PC-9 (cell line): ENCODE measurements around the gene NID2. TPM values are rescaled to one million over a fixed set of nuclear protein-coding genes. Genes with fewer than 3 reads are reported as not detected.

ENCODE experiments used
- BruUV-seq: library from RNA; stranded (reverse); fragments of 400-500 nt; replicated peaks from 2 replicates; lab custom pipeline; 2021; lab: Mats Ljungman, UMichigan
- CTCF ChIA-PET: fragments of 300-600 bp; sonication (Branson Sonifier 250); formaldehyde crosslinking; loops from one replicate; lab custom pipeline; 2022; ENCODE audit warnings: antibody characterized with exemption; lab: Charles Lee
- POLR2A ChIA-PET: fragments of 300-600 bp; sonication (Branson Sonifier 250); formaldehyde crosslinking; loops from one replicate; lab custom pipeline; 2022; ENCODE audit warnings: antibody characterized with exemption; ENCODE audit not compliant: unreplicated experiment; lab: Charles Lee
- DNase-seq, 2 experiments: peaks; one replicate each; pipeline versions ENCODE4 v3.0.0 to v3.0.0-alpha.2; 2015 to 2022; ENCODE audit warnings: mixed read lengths in 1 of 2
- H2AFZ ChIP-seq: fragments of 200-600 bp; sonication (generic); 2 replicates; pipeline ENCODE4 v1.8.1; 2017; ENCODE audit warnings: antibody characterized with exemption
- H3F3A ChIP-seq: fragments of 200-600 bp; sonication (generic); 2 replicates; pipeline ENCODE4 v1.8.1; 2017; ENCODE audit warnings: antibody characterized with exemption, mild to moderate bottlenecking, low read depth; ENCODE audit not compliant: insufficient read depth
- H3K27ac ChIP-seq: fragments of 200-600 bp; sonication (generic); 2 replicates; pipeline ENCODE4 v1.6.1; 2016; ENCODE audit warnings: mixed run types
- H3K27me3 ChIP-seq: fragments of 200-600 bp; sonication (generic); 2 replicates; pipeline ENCODE4 v1.6.1; 2016; ENCODE audit warnings: low read depth, mixed run types; ENCODE audit not compliant: insufficient read depth
- H3K36me3 ChIP-seq: fragments of 200-600 bp; sonication (generic); 2 replicates; pipeline ENCODE4 v1.6.1; 2016; ENCODE audit warnings: low read depth, mixed run types
- H3K4me1 ChIP-seq: fragments of 200-600 bp; sonication (generic); replicated peaks from 2 replicates; pipeline ENCODE4 v1.6.1; 2016; ENCODE audit warnings: mixed run types; ENCODE audit not compliant: insufficient read depth
- H3K4me2 ChIP-seq: fragments of 200-600 bp; sonication (generic); 2 replicates; pipeline ENCODE4 v1.6.1; 2017; ENCODE audit warnings: mixed run types
- H3K4me3 ChIP-seq: fragments of 200-600 bp; sonication (generic); 2 replicates; pipeline ENCODE4 v1.6.1; 2016; ENCODE audit warnings: mixed run types
- H3K79me2 ChIP-seq: fragments of 200-600 bp; sonication (generic); 2 replicates; pipeline ENCODE4 v1.6.1; 2017; ENCODE audit warnings: low read depth, mixed run types
- H3K9me2 ChIP-seq: fragments of 200-600 bp; sonication (generic); 2 replicates; pipeline ENCODE4 v1.8.1; 2017; ENCODE audit warnings: mild to moderate bottlenecking; ENCODE audit not compliant: insufficient read depth
- H3K9me3 ChIP-seq: fragments of 200-600 bp; sonication (generic); 2 replicates; pipeline ENCODE4 v1.8.1; 2016; ENCODE audit warnings: low read depth; ENCODE audit not compliant: insufficient read depth
- H4K20me1 ChIP-seq: fragments of 200-600 bp; sonication (generic); 2 replicates; pipeline ENCODE4 v1.8.1; 2017; ENCODE audit not compliant: insufficient read depth
- EZH2 ChIP-seq: fragments of 200-600 bp; sonication (generic); IDR thresholded peaks from 2 replicates; pipeline ENCODE4 v1.8.0; 2017; ENCODE audit warnings: antibody characterized with exemption, low read depth
- intact Hi-C: fragments of 100-400 bp; cut with micrococcal nuclease; formaldehyde crosslinking; loops from one replicate; pipeline ENCODE4 v1.10.0; 2022; ENCODE audit not compliant: unreplicated experiment
- total RNA-seq: library from RNA; stranded (reverse); gene quantifications from 2 replicates; pipeline ENCODE4 v1.2.3, GENCODE V29; 2021
- TF ChIP-seq, protein P1 (sequence below): fragments of 200-600 bp; sonication (generic); conservative IDR thresholded peaks from 2 replicates; pipeline ENCODE4 v1.6.1; 2017; ENCODE audit warnings: mixed run types, antibody characterized with exemption, mild to moderate bottlenecking, moderate library complexity

NID2 gene
- total RNA-seq, 1 experiment from 2014 or later: 0.11 TPM

DNA sequence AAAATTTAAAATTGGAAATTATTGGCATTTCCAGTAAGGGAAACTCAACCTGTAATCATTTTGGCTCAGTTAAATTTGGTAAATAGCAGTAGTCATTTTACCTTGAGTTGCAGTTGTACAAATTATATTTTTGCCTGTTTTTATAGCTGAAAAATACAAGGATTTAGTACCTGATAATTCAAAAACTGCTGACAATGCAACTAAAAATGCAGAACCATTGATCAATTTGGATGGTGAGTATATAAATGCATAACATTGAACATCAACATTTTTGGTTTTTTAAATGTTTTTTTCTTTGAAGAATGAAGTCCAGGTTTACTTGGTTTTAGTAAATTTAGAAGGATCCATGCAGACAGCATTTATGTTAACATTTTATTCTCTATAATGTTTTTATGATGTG lies 70.5 kb downstream of the NID2 start:
- no TSS peak for BruUV-seq
- Histone ChIP-seq H4K20me1 (peaks cover 26% of the 10 kb centered on the region), H3K4me2 (no peak overlapping the region), H2AFZ (no peak overlapping the region), H3K9me3 (no peaks in the 10 kb centered on the region), H3K27me3 (no peaks in the 10 kb centered on the region), H3F3A (peaks cover 4% of the 10 kb centered on the region), H3K4me3 (no peak overlapping the region), H3K9me2 (no peaks in the 10 kb centered on the region), H3K36me3 (peaks cover 56% of the 10 kb centered on the region), H3K4me1 (no peaks in the 10 kb centered on the region), H3K79me2 (peaks cover 12% of the 10 kb centered on the region; the same call in 1 of the 2 replicates), H3K27ac (0 out of 2 replicates have a peak overlapping the region, but pooled peaks have one; percentile 16)
- no peak for DNase-seq
- intact Hi-C loops: loop anchor here (5.0 kb wide), 1 partner anchor 474 kb away; no protein-coding TSS in a partner anchor
- ChIA-PET CTCF (no interaction called here), POLR2A (no interaction called here)
- TF ChIP-seq, protein P1, sequence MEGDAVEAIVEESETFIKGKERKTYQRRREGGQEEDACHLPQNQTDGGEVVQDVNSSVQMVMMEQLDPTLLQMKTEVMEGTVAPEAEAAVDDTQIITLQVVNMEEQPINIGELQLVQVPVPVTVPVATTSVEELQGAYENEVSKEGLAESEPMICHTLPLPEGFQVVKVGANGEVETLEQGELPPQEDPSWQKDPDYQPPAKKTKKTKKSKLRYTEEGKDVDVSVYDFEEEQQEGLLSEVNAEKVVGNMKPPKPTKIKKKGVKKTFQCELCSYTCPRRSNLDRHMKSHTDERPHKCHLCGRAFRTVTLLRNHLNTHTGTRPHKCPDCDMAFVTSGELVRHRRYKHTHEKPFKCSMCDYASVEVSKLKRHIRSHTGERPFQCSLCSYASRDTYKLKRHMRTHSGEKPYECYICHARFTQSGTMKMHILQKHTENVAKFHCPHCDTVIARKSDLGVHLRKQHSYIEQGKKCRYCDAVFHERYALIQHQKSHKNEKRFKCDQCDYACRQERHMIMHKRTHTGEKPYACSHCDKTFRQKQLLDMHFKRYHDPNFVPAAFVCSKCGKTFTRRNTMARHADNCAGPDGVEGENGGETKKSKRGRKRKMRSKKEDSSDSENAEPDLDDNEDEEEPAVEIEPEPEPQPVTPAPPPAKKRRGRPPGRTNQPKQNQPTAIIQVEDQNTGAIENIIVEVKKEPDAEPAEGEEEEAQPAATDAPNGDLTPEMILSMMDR: no peak
- TF ChIP-seq EZH2: no peak

DNA sequence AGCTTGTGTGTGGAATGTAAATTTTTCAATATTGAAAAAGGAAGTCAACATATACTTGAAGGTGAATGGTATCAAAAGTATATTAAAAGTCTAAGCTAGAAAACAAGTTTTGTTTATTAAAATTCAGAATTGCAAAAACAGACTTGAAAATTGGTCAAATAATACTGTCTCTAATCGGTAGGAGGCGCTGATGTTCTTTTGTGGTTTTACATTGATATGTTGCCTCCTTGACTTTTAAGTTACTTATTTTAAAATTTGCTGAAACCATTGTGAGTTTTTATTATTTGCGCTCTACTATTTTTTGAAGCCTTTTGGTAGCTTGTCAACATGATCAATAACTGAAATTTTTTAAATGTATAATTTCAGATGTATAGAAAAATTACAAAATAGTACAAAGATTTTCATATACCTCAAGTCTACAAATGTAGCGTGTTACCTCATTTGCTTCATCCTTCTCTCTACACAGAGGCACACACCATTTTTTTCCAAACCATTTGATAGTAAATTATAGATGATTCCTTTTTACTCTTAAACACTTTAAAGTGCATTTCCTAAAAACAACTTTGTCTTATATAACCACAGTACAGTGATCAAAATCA lies 72.6 kb downstream of the NID2 start:
- no peaks in the 10 kb centered on the region for H3K9me3 ChIP-seq
- BruUV-seq: no TSS peak
- peaks cover 60% of the 10 kb centered on the region for H3K36me3 ChIP-seq
- no peaks in the 10 kb centered on the region for H3K9me2 ChIP-seq
- no peak overlapping the region for H3K4me3 ChIP-seq
- H4K20me1 ChIP-seq: peaks cover 26% of the 10 kb centered on the region; the same call in 1 of the 2 replicates
- H3K4me2 ChIP-seq: no peak overlapping the region
- peaks cover 25% of the 10 kb centered on the region for H3K79me2 ChIP-seq
- TF ChIP-seq, protein P1: peak; percentile 86
- TF ChIP-seq EZH2: no peak
- no peaks in the 10 kb centered on the region for H3K27me3 ChIP-seq
- intact Hi-C loops: loop anchor here (1.0 to 5.0 kb wide), 2 partner anchors 135 to 476 kb away; no protein-coding TSS in a partner anchor
- no peak overlapping the region for H2AFZ ChIP-seq
- no peak for DNase-seq
- peaks cover 10% of the 10 kb centered on the region for H3F3A ChIP-seq
- H3K27ac ChIP-seq: no peak overlapping the region
- ChIA-PET CTCF (interaction anchor here (0.6 to 1.0 kb wide), 2 partner anchors 25 to 135 kb away, joined by 4 to 5 read pairs; no protein-coding TSS in a partner anchor), POLR2A (no interaction called here)
- H3K4me1 ChIP-seq: peaks cover under 1% of the 10 kb centered on the region; the same call in 1 of the 2 replicates

DNA sequence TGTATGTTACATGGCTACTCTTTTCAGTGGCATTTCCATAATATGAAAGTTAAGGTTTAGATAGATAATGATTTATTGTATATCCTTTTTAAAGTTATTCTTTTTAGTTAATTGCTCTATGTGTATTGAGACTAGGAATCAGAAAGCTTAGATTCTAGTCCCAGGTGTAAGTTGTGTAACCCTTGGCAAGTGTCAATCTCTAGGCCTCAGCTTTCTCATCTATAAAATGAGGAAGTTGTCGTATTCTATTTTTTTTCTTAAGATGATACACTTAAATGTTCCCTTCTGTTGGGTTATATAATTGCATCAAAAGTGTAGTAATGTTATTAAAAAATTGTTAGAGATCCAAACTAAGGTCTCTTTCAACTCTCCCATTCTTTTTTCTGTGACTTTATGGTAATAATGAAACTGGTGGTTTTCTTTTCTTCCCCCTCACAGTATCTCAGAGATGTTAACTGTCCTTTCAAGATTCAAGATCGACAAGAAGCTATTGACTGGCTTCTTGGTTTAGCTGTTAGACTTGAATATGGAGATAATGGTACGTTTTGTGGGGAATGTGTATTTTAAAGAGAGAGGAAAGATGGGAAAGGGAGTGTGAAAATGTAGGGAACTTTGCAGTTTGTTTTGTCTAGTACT lies 75.5 kb downstream of the NID2 start:
- Histone ChIP-seq H3K79me2 (peaks cover 39% of the 10 kb centered on the region), H4K20me1 (peaks cover 26% of the 10 kb centered on the region; the same call in 1 of the 2 replicates), H3K9me2 (no peaks in the 10 kb centered on the region), H3K27ac (no peak overlapping the region), H3K4me1 (peaks cover 16% of the 10 kb centered on the region), H3K4me2 (no peak overlapping the region), H3K27me3 (no peaks in the 10 kb centered on the region), H3K36me3 (peaks cover 50% of the 10 kb centered on the region), H3K4me3 (no peak overlapping the region), H3F3A (peaks cover 10% of the 10 kb centered on the region), H2AFZ (no peak overlapping the region), H3K9me3 (no peaks in the 10 kb centered on the region)
- DNase-seq: no peak
- intact Hi-C loops: loop anchor here (5.0 kb wide), 1 partner anchor 84 kb away; no protein-coding TSS in a partner anchor
- TF ChIP-seq, protein P1: no peak
- no peak for TF ChIP-seq EZH2
- no TSS peak for BruUV-seq
- ChIA-PET CTCF (no interaction called here), POLR2A (interaction anchor here (0.6 to 0.7 kb wide), 2 partner anchors 493 to 521 kb away, joined by 4 to 7 read pairs; no protein-coding TSS in a partner anchor)
